Activated naive CD8-positive, alpha-beta T cell treated with anti-CD3 and anti-CD28 coated beads, Interleukin-2, amount 10 ng/mL, durations not matched to agents 7 days and 5 days (primary cell): ENCODE data around the gene TEFM. TPM values are rescaled to one million over a fixed set of nuclear protein-coding genes. Genes with fewer than 3 reads are reported as not detected.
A peak's percentile ranks its signal among the peaks of the same experiment; 100 is the strongest.
"Not testable (repeated sequence)": the region's sequence is repeated elsewhere in the genome, so short reads cannot be mapped to it uniquely, and the experiment has no call there.

ENCODE experiments used
- ATAC-seq: fragments of 150-1000 bp; cut with Tn5 transposase; one replicate; pipeline ENCODE4 v1.10.0; 2021; ENCODE audit warnings: low read depth, moderate library complexity
- POLR2A ChIA-PET: fragments of 350-600 bp; sonication (Branson Sonifier 250); formaldehyde crosslinking; loops from one replicate; lab custom pipeline; 2021; ENCODE audit warnings: antibody characterized with exemption; lab: Charles Lee
- DNase-seq: peaks from one replicate; pipeline ENCODE4 v3.0.0; 2021
- H3K27ac Mint-ChIP-seq: one replicate; pipeline ENCODE4 v1.8.0; 2022; ENCODE audit warnings: mild to moderate bottlenecking, mixed read lengths
- H3K27me3 Mint-ChIP-seq: one replicate; pipeline ENCODE4 v1.8.0; 2022; ENCODE audit warnings: mild to moderate bottlenecking, moderate library complexity, mixed read lengths
- H3K36me3 Mint-ChIP-seq: one replicate; pipeline ENCODE4 v1.8.0; 2021; ENCODE audit warnings: mild to moderate bottlenecking, mixed read lengths
- H3K4me1 Mint-ChIP-seq: one replicate; pipeline ENCODE4 v1.8.0; 2021; ENCODE audit warnings: mixed read lengths
- H3K4me3 Mint-ChIP-seq: one replicate; pipeline ENCODE4 v1.8.0; 2022; ENCODE audit warnings: mild to moderate bottlenecking, moderate library complexity, mixed read lengths
- H3K9me3 Mint-ChIP-seq: one replicate; pipeline ENCODE4 v1.8.0; 2021; ENCODE audit warnings: mixed read lengths
- total RNA-seq, 2 experiments: library from RNA; stranded (reverse); gene quantifications; one replicate each; pipeline ENCODE4 v1.2.3, GENCODE V29; 2021

The TEFM gene, protein sequence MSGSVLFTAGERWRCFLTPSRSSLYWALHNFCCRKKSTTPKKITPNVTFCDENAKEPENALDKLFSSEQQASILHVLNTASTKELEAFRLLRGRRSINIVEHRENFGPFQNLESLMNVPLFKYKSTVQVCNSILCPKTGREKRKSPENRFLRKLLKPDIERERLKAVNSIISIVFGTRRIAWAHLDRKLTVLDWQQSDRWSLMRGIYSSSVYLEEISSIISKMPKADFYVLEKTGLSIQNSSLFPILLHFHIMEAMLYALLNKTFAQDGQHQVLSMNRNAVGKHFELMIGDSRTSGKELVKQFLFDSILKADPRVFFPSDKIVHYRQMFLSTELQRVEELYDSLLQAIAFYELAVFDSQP
- 10 to 100 TPM; 15.3 to 16.6 TPM for total RNA-seq

DNA sequence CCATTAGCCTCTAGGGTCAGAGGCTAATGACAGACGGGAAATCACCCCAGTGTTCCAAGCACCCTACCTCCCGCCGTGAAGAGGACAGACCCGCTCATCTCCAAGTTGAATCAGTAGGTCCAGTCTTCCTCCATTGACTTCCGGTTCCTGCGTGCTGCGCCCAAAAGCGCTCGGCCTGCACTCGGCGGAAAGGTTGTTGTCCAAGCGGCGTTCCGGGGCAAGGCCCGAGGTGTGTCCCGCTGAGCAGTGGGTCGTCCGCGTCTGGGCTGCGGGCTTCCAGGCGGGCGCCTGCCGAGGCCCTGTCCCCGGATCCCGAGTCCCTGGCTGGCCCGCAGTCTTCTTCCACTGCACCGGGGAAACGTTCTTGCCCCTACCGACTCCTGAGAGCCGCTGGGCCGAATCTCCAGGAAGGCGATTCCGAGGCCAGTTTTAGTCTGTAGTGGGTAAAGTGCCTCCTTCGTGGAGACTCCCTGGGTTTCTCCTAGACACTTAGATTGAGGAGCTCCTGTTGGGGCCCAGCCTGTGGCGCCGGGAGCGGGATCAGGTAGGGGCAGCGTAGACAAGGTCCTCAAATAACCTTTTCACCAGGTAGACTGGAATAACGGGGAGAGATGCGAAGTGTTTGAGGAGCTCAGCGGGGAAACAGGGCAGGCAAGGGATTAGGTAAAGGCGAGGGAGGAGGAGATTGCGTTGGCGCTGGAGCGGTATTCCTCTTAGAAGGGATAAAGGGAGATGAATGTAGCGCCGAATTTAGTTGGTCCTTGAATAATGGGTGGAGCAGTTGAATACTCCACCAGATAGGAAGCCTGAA is at the start of gene TEFM:
Gene TEFM (minus strand): TSS at position 138 of the 811 bp plus-strand sequence. CDS start 40 bp downstream, at position 98.
- Mint-ChIP-seq H3K27me3 (no peaks in the 10 kb centered on the region), H3K27ac (peak within 1 kb of the TSS; percentile 90), H3K9me3 (no peaks in the 10 kb centered on the region), H3K4me1 (peaks cover 36% of the 10 kb centered on the region), H3K36me3 (peaks cover 8% of the 10 kb centered on the region), H3K4me3 (peak within 1 kb of the TSS; percentile 99)
- ATAC-seq (peak; percentile 94), DNase-seq (peak; percentile 90)
- POLR2A ChIA-PET, result interaction anchor here (0.5 to 1.9 kb wide), 4 partner anchors 8 to 103 kb away, joined by 3 to 8 read pairs (median 3); partner anchors contain the start of gene RNF135

DNA sequence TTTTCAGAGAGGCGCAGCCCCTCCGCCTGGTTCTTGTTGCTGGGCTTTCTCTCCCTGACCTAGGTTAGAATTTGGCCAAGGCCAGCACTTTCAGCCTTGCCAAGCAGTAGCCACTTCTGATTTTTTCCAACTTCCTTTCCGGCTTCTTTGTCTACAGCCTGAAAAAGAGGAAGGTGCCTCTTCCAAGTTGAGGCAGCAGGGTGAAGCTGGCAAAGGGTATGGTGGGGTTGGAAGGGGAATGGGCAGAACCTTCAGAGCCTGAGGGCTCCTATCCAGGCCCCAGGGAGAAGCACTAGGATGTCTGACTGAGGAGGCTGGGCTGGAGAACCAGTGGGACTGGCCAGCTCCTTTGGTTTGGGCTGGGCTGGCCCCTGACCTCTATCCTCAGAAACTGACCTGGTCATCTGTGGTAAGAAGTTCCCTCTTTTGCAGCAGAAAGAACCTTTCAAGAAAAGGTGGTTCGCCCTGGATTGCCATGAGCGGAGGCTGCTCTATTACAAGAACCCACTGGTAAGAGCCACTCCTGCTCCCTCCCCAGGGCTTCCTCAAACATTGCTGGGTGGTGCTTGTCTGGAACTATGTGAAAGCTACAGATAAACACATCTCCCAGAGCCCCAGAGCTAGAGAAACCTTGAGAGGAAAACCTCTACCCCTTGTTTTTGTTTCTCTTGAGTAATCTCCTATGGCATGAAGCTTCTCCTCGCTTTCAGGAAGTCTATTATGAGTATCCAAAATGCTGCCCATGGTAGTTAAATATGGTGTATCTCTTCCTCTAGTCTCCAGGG is 48.2 kb upstream of the TEFM start:
- H3K36me3 Mint-ChIP-seq, result no peaks in the 10 kb centered on the region

DNA sequence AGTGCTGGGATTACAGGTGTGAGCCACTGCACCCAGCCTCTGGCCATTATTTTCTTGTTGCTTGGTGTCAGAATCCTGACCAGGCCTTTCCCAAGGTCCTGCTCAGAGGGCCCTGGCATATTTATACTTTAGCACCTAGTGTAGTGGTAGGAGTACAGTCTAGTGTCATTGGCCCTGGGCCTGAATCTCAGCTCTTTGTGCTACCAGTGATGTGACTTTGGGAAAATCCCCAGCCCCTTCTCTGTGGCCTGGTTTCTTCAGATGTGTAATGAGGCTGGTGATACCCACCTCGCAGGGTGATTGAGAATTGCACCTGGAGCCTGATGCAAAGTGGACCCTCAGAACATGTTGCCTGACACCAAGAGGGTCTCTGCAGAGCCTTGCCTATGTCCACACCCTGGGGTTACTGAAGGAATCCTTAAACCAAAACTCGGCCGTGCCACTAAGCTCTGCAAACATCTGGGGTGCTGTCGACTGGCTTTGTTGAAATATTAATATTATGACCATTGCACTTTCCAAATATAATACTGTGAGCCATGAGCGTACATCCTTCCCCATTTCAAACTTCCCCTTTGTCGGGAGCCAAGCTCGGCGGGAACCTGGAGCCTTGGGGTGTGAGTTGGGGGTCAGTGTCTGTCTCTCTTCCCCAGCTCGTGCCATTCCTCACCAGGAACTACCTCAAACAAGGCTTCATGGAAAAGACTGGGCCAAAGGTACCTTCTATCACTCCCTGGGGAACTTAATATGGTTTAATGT is 46.8 kb upstream of the TEFM start:
- no peak overlapping the region for H3K4me3 Mint-ChIP-seq
- H3K27ac Mint-ChIP-seq, result no peak overlapping the region
- no peak for ATAC-seq
- no peaks in the 10 kb centered on the region for H3K4me1 Mint-ChIP-seq
- no peaks in the 10 kb centered on the region for H3K36me3 Mint-ChIP-seq
- no peaks in the 10 kb centered on the region for H3K9me3 Mint-ChIP-seq
- H3K27me3 Mint-ChIP-seq, result peaks cover 12% of the 10 kb centered on the region
- POLR2A ChIA-PET, result no interaction called here
- no peak for DNase-seq

More for the DNA sequence above, 48.2 kb upstream of the TEFM start:
- POLR2A ChIA-PET, result no interaction called here
- DNase-seq (no peak), ATAC-seq (no peak)
- Mint-ChIP-seq H3K27me3 (peaks cover 26% of the 10 kb centered on the region), H3K4me1 (no peaks in the 10 kb centered on the region), H3K27ac (no peak overlapping the region), H3K9me3 (no peaks in the 10 kb centered on the region), H3K4me3 (no peak overlapping the region)

DNA sequence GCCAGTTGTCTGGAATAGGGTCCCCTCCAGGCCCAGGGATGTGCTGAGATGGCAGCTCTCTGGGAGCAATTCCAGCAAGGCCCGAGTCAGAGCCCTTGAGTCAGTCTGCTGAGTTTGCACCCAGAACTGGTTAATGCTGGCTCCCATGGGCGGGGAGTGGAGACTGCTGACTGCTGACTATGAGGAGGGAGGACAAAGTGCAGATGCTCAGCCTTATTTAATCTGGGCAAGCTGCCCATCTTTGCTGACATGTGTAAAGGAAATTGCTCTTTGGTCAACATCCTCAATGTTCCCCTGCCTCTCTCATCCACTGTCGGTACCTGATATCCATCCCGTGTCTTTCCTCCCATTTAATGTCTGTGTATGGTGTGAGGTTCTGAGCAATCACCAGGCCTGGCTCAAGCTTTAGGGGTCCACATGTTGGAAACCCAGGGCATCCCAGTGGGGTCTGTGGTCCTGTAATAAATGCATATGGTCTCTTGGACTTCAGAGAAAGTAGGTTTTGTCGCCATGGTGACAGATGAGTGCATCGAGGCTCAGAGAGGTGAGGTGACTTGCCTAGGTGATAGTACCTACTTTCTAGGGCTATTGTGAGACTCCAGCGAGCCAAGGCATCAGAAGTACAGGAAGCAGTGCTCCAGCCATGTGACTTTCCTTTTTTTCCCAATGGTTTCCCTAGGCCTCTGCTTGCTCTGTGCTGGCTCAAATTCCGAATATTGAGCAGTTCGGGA is 44.8 kb upstream of the TEFM start:
- no peak overlapping the region for H3K4me3 Mint-ChIP-seq
- no peak for ATAC-seq
- POLR2A ChIA-PET, result no interaction called here
- DNase-seq, result no peak
- peaks cover under 1% of the 10 kb centered on the region for H3K27me3 Mint-ChIP-seq
- H3K27ac Mint-ChIP-seq, result no peak overlapping the region
- no peaks in the 10 kb centered on the region for H3K36me3 Mint-ChIP-seq
- no peaks in the 10 kb centered on the region for H3K9me3 Mint-ChIP-seq
- H3K4me1 Mint-ChIP-seq, result no peaks in the 10 kb centered on the region

GRCh38 chr17:30950189-30950588 is 44.2 kb upstream of the TEFM start:
- Mint-ChIP-seq H3K4me3 (no peak overlapping the region), H3K27me3 (no peaks in the 10 kb centered on the region), H3K36me3 (no peaks in the 10 kb centered on the region), H3K27ac (no peak overlapping the region), H3K4me1 (no peaks in the 10 kb centered on the region), H3K9me3 (no peaks in the 10 kb centered on the region)
- POLR2A ChIA-PET, result no interaction called here
- no peak for DNase-seq
- ATAC-seq, result no peak

- Mint-ChIP-seq H3K9me3 (no peaks in the 10 kb centered on the region), H3K4me1 (no peaks in the 10 kb centered on the region), H3K36me3 (no peaks in the 10 kb centered on the region), H3K4me3 (no peak overlapping the region), H3K27me3 (no peaks in the 10 kb centered on the region), H3K27ac (no peak overlapping the region)
- ATAC-seq (no peak), DNase-seq (no peak)
- POLR2A ChIA-PET, result no interaction called here
These were observed 41.8 kb upstream of the TEFM start for GRCh38 chr17:30947796-30948195.

GRCh38 chr17:30942308-30943079 is 36.5 kb upstream of the TEFM start:
- H3K9me3 Mint-ChIP-seq, result no peaks in the 10 kb centered on the region
- no peak overlapping the region for H3K4me3 Mint-ChIP-seq
- H3K27ac Mint-ChIP-seq, result no peak overlapping the region
- POLR2A ChIA-PET, result interaction anchor here (1.0 kb wide), 1 partner anchor 26 kb away, joined by 3 read pairs; no protein-coding TSS in a partner anchor
- DNase-seq, result no peak
- peaks cover 6% of the 10 kb centered on the region for H3K4me1 Mint-ChIP-seq
- no peak for ATAC-seq
- H3K36me3 Mint-ChIP-seq, result no peaks in the 10 kb centered on the region
- H3K27me3 Mint-ChIP-seq, result peaks cover 7% of the 10 kb centered on the region

DNA sequence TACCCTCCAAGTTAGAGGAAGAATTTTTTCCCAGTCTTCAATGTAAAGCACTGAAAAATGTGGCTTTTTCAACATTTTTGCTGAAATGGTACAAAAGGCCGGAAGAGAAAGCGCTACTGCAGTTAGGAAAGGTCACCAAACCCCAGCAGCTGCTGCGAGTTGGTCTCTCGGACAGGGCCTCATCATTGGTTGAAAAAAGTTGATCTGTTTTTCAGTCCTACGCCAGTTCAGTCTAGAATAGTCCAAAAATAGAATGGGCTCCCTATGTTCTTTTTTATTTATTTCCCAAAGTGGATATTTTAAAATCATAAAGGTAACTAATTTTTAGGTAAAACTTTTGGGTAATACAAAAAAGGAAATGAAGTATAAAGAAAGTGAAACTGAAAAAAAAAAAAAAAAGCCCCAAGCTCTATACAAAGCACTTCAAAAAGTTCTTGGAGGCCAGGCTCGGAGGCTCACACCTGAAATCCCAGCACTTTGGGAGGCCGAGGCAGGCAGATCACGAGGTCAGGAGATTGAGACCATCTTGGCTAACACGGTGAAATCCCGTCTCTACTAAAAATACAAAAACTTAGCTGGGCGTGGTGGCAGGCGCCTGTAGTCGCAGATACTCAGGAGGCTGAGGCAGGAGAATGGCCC is 33.1 kb upstream of the TEFM start:
- Mint-ChIP-seq H3K4me3 (peak overlapping the region; percentile 9), H3K27ac (peak overlapping the region; percentile 50), H3K36me3 (no peaks in the 10 kb centered on the region), H3K4me1 (peaks cover 6% of the 10 kb centered on the region), H3K9me3 (no peaks in the 10 kb centered on the region), H3K27me3 (peaks cover 7% of the 10 kb centered on the region)
- ATAC-seq (no peak), DNase-seq (no peak)
- POLR2A ChIA-PET, result interaction anchor here (0.6 to 0.7 kb wide), 2 partner anchors 154 to 539 kb away, joined by 3 read pairs; no protein-coding TSS in a partner anchor

DNA sequence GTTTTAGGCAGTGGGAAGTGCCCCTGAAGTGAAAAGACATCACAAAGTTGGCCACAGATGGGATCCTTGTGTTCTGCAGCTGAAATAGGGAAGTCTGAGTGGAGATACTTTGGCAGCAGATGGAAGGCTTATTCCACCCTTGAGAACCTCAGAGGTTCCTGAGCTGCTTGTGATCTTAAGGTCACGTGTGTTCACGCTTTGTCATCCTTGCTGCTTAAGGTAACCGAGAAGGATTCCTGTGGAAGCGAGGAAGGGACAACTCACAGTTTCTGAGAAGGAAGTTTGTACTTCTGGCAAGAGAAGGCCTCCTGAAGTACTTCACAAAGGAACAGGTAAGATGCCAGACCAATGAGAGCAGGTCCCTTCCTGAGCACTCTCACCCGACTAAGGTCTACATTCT is 27.9 kb upstream of the TEFM start:
- Mint-ChIP-seq H3K9me3 (no peaks in the 10 kb centered on the region), H3K4me1 (peaks cover 3% of the 10 kb centered on the region), H3K4me3 (no peak overlapping the region), H3K27ac (no peak overlapping the region), H3K36me3 (no peaks in the 10 kb centered on the region), H3K27me3 (peaks cover 10% of the 10 kb centered on the region)
- DNase-seq (no peak), ATAC-seq (no peak)
- POLR2A ChIA-PET, result no interaction called here

GRCh38 chr17:30931582-30931981 is 25.5 kb upstream of the TEFM start:
- POLR2A ChIA-PET, result interaction anchor here (0.7 kb wide), 1 partner anchor 16 kb away, joined by 5 read pairs; no protein-coding TSS in a partner anchor
- peaks cover 16% of the 10 kb centered on the region for H3K27me3 Mint-ChIP-seq

DNA sequence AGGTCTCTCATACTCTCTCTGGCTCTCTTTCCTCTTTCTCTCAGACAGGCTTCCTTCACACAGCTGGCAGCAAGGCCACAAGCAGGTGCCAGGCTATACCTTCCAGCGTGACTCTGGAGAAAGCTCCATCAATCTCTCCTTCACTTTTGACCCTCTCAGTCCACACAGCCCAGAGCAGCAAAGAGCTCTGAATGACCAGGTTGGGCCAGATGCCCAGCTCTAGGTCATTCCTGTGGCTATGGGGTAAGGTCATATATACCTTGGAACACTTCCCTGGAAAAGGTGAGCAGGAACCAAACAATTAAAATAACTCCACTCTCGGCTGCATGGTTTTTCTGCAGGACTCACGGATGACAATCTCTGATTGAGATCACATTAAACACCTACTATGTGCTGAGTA is 24.5 kb upstream of the TEFM start:
- H3K4me3 Mint-ChIP-seq, result no peak overlapping the region

More at GRCh38 chr17:30931582-30931981, 25.5 kb upstream of the TEFM start:
- not testable (repeated sequence) for ATAC-seq, DNase-seq, H3K36me3 Mint-ChIP-seq, H3K4me3 Mint-ChIP-seq, H3K27ac Mint-ChIP-seq, H3K9me3 Mint-ChIP-seq, H3K4me1 Mint-ChIP-seq

More for the DNA sequence above, 24.5 kb upstream of the TEFM start:
- no peak for DNase-seq
- POLR2A ChIA-PET, result interaction anchor here (0.7 kb wide), 1 partner anchor 10 kb away, joined by 3 read pairs; no protein-coding TSS in a partner anchor
- H3K27me3 Mint-ChIP-seq, result peaks cover 19% of the 10 kb centered on the region
- no peaks in the 10 kb centered on the region for H3K36me3 Mint-ChIP-seq
- H3K27ac Mint-ChIP-seq, result no peak overlapping the region
- no peaks in the 10 kb centered on the region for H3K9me3 Mint-ChIP-seq
- no peak for ATAC-seq
- H3K4me1 Mint-ChIP-seq, result no peaks in the 10 kb centered on the region
